Immature natural killer cell (primary cell): Measurements from ENCODE around the gene NOXO1. TPM values are rescaled to one million over a fixed set of nuclear protein-coding genes. Genes with fewer than 3 reads are reported as not detected.
"Not testable (repeated sequence)": the region's sequence is repeated elsewhere in the genome, so short reads cannot be mapped to it uniquely, and the experiment has no call there.

Experiments used
- DNase-seq, 3 donors: peaks; one replicate each; pipeline ENCODE4 v3.0.0; 2022; ENCODE audit warnings: mixed read lengths in 1 of 3
- H3K27ac Mint-ChIP-seq, 6 donors: one replicate each; pipeline ENCODE4 v1.8.0; 2020; ENCODE audit warnings: mixed read lengths in 6 of 6, mild to moderate bottlenecking in 5 of 6, inconsistent platforms in 4 of 6, moderate library complexity in 3 of 6
- H3K27me3 Mint-ChIP-seq, 3 donors: one replicate each; pipeline ENCODE4 v1.8.0; 2020 to 2021; ENCODE audit warnings: low read depth in 3 of 3, mild to moderate bottlenecking in 3 of 3, mixed read lengths in 3 of 3, moderate library complexity in 3 of 3, inconsistent platforms in 1 of 3
- H3K36me3 Mint-ChIP-seq, 3 donors: one replicate each; pipeline ENCODE4 v1.8.0; 2020; ENCODE audit warnings: mixed read lengths in 3 of 3, inconsistent platforms in 2 of 3, mild to moderate bottlenecking in 2 of 3
- H3K4me1 Mint-ChIP-seq, 2 donors: one replicate each; pipeline ENCODE4 v1.8.0; 2020; ENCODE audit warnings: inconsistent platforms in 2 of 2, mild to moderate bottlenecking in 2 of 2, mixed read lengths in 2 of 2, moderate library complexity in 1 of 2
- H3K4me3 Mint-ChIP-seq, 5 donors: one replicate each; pipeline ENCODE4 v1.8.0; 2020; ENCODE audit warnings: mild to moderate bottlenecking in 5 of 5, mixed read lengths in 5 of 5, inconsistent platforms in 3 of 5, moderate library complexity in 3 of 5
- H3K9me3 Mint-ChIP-seq, 6 donors: one replicate each; pipeline ENCODE4 v1.8.0; 2020; ENCODE audit warnings: mild to moderate bottlenecking in 6 of 6, mixed read lengths in 6 of 6, inconsistent platforms in 4 of 6, moderate library complexity in 3 of 6
- polyA plus RNA-seq, 3 donors: library from polyadenylated mRNA; unstranded; fragments of 300-500 nt; fragmentation: Illumina TruSeq; gene quantifications; one replicate each; pipeline ENCODE4 v1.2.3, GENCODE V29; 2021

The NOXO1 gene
- polyA plus RNA-seq, 3 donors from 2014 or later: 0.17 TPM; not detected in 2

GRCh38 chr16:1946495-1947368 is 34.5 kb downstream of the NOXO1 start:
- no peaks in the 10 kb centered on the region for H3K9me3 Mint-ChIP-seq
- H3K36me3 Mint-ChIP-seq: no peaks in the 10 kb centered on the region
- no peak for DNase-seq
- no peak overlapping the region for H3K27ac Mint-ChIP-seq
- H3K4me1 Mint-ChIP-seq: peaks cover 14 to 19% of the 10 kb centered on the region in 2 donors
- H3K4me3 Mint-ChIP-seq: no peak overlapping the region
- peaks cover 0 to 9% (median 3%) of the 10 kb centered on the region in 3 donors for H3K27me3 Mint-ChIP-seq

GRCh38 chr16:1945559-1946391 is 35.5 kb downstream of the NOXO1 start:
- no peak for DNase-seq
- H3K27me3 Mint-ChIP-seq: peaks cover 0 to 7% (median 3%) of the 10 kb centered on the region in 3 donors
- H3K9me3 Mint-ChIP-seq: no peaks in the 10 kb centered on the region
- no peak overlapping the region for H3K4me3 Mint-ChIP-seq
- H3K36me3 Mint-ChIP-seq: no peaks in the 10 kb centered on the region
- no peak overlapping the region for H3K27ac Mint-ChIP-seq
- H3K4me1 Mint-ChIP-seq: peaks cover 15 to 24% of the 10 kb centered on the region in 2 donors

GRCh38 chr16:1944612-1945199 is 36.6 kb downstream of the NOXO1 start:
- peak overlapping the region; percentile 19 to 78 (median 55) for H3K4me3 Mint-ChIP-seq
- no peaks in the 10 kb centered on the region for H3K9me3 Mint-ChIP-seq
- peak overlapping the region in 2 of 6 donors; percentile 28 to 34 for H3K27ac Mint-ChIP-seq
- no peaks in the 10 kb centered on the region for H3K36me3 Mint-ChIP-seq
- peaks cover 15 to 24% of the 10 kb centered on the region in 2 donors for H3K4me1 Mint-ChIP-seq
- DNase-seq: no peak
- H3K27me3 Mint-ChIP-seq: peaks cover 0 to 7% (median 3%) of the 10 kb centered on the region in 3 donors

- H3K36me3 Mint-ChIP-seq: peaks cover 0 to 10% (median 2%) of the 10 kb centered on the region in 3 donors
- no peaks in the 10 kb centered on the region for H3K9me3 Mint-ChIP-seq
- peak within 1 kb of the TSS; percentile 78 to 89 (median 87) for H3K4me3 Mint-ChIP-seq
- DNase-seq: peak; percentile 98 to 99 (median 99)
- H3K4me1 Mint-ChIP-seq: peaks cover 15 to 24% of the 10 kb centered on the region in 2 donors
- peaks cover 0 to 7% (median 3%) of the 10 kb centered on the region in 3 donors for H3K27me3 Mint-ChIP-seq
- peak within 1 kb of the TSS; percentile 62 to 83 (median 74) for H3K27ac Mint-ChIP-seq
These were observed 38.2 kb downstream of the NOXO1 start, which contains the start of gene MSRB1 for GRCh38 chr16:1942810-1943726. MSRB1 (minus strand) TSS chr16:1943199; CDS start chr16:1943156, 43 bp downstream.

GRCh38 chr16:1942047-1942809 is 39.0 kb downstream of the NOXO1 start:
- peaks cover 0 to 7% (median under 1%) of the 10 kb centered on the region in 3 donors for H3K27me3 Mint-ChIP-seq
- peaks cover 15 to 24% of the 10 kb centered on the region in 2 donors for H3K4me1 Mint-ChIP-seq
- no peak for DNase-seq
- peaks cover 0 to 11% (median 3%) of the 10 kb centered on the region in 3 donors for H3K36me3 Mint-ChIP-seq
- no peaks in the 10 kb centered on the region for H3K9me3 Mint-ChIP-seq
- H3K27ac Mint-ChIP-seq: peak overlapping the region in 3 of 6 donors; percentile 50 to 83 (median 62)
- peak overlapping the region; percentile 78 to 89 (median 87) for H3K4me3 Mint-ChIP-seq

- Mint-ChIP-seq H3K4me1 (peaks cover 15 to 24% of the 10 kb centered on the region in 2 donors), H3K36me3 (peaks cover 0 to 11% (median 3%) of the 10 kb centered on the region in 3 donors), H3K27ac (no peak overlapping the region), H3K27me3 (peaks cover 0 to 7% (median 0%) of the 10 kb centered on the region in 3 donors), H3K4me3 (peak overlapping the region; percentile 78 to 89 (median 87)), H3K9me3 (no peaks in the 10 kb centered on the region)
- no peak for DNase-seq
These were observed 39.9 kb downstream of the NOXO1 start for GRCh38 chr16:1941162-1942046.

- Mint-ChIP-seq H3K9me3 (no peaks in the 10 kb centered on the region), H3K4me3 (peak overlapping the region in 1 of 5 donors; percentile 4), H3K27ac (no peak overlapping the region), H3K36me3 (peaks cover 0 to 11% (median 3%) of the 10 kb centered on the region in 3 donors), H3K27me3 (peaks cover 0 to 7% (median 0%) of the 10 kb centered on the region in 3 donors), H3K4me1 (peaks cover 15 to 24% of the 10 kb centered on the region in 2 donors)
- DNase-seq: no peak
These were observed 40.8 kb downstream of the NOXO1 start for GRCh38 chr16:1940273-1941161.

- not testable (repeated sequence) for H3K4me3 Mint-ChIP-seq, H3K9me3 Mint-ChIP-seq, H3K27ac Mint-ChIP-seq, H3K27me3 Mint-ChIP-seq, DNase-seq
- Mint-ChIP-seq H3K4me1 (peaks cover 15 to 24% of the 10 kb centered on the region in 2 donors), H3K36me3 (peaks cover 0 to 11% (median 3%) of the 10 kb centered on the region in 3 donors)
These were observed 41.4 kb downstream of the NOXO1 start for GRCh38 chr16:1939833-1940232.

- Mint-ChIP-seq H3K36me3 (peaks cover 0 to 11% (median 3%) of the 10 kb centered on the region in 3 donors), H3K9me3 (no peaks in the 10 kb centered on the region), H3K27ac (no peak overlapping the region), H3K4me1 (peaks cover 15 to 18% of the 10 kb centered on the region in 2 donors), H3K4me3 (no peak overlapping the region), H3K27me3 (peaks cover 0 to 4% (median 0%) of the 10 kb centered on the region in 3 donors)
- no peak for DNase-seq
These were observed 42.4 kb downstream of the NOXO1 start for GRCh38 chr16:1938910-1939309.

- no peak overlapping the region for H3K27ac Mint-ChIP-seq
- H3K27me3 Mint-ChIP-seq: peaks cover 0 to 4% (median 0%) of the 10 kb centered on the region in 3 donors
- DNase-seq: no peak
- H3K36me3 Mint-ChIP-seq: peaks cover 0 to 11% (median 3%) of the 10 kb centered on the region in 3 donors
- H3K9me3 Mint-ChIP-seq: no peaks in the 10 kb centered on the region
- H3K4me1 Mint-ChIP-seq: peaks cover 10 to 14% of the 10 kb centered on the region in 2 donors
- no peak overlapping the region for H3K4me3 Mint-ChIP-seq
These were observed 43.0 kb downstream of the NOXO1 start for GRCh38 chr16:1938316-1938715.
